Lung (tissue), 12 donors: ENCODE data around the gene ISX. TPM values are rescaled to one million over a fixed set of nuclear protein-coding genes. Genes with fewer than 3 reads are reported as not detected.

ENCODE experiments used
- ATAC-seq: fragments of 200-7000 bp; cut with Tn5 transposase; one replicate; pipeline ENCODE4 v1.9.1; 2020; ENCODE audit warnings: moderate number of reproducible peaks; ENCODE audit not compliant: insufficient read depth, low FRiP score
- DNase-seq, 3 donors: peaks; one replicate each; pipeline ENCODE4 v3.0.0-alpha.2; 2013 to 2017
- H3K27ac ChIP-seq, 2 donors: one replicate each; pipeline ENCODE4 v1.5.1; 2013; ENCODE audit warnings: mild to moderate bottlenecking in 2 of 2, moderate library complexity in 2 of 2, control low read depth in 1 of 2, inconsistent platforms in 1 of 2, low read depth in 1 of 2, low read length in 1 of 2
- H3K27me3 ChIP-seq, 3 donors: one replicate each; pipeline ENCODE4 v1.5.1; 2013; ENCODE audit warnings: low read length in 2 of 3; ENCODE audit not compliant: control insufficient read depth in 3 of 3, insufficient read depth in 3 of 3
- H3K36me3 ChIP-seq, 4 donors: one replicate each; pipeline ENCODE4 v1.5.1; 2013; ENCODE audit warnings: low read length in 4 of 4, mild to moderate bottlenecking in 1 of 4, moderate library complexity in 1 of 4; ENCODE audit not compliant: control insufficient read depth in 4 of 4, insufficient read depth in 4 of 4
- H3K4me1 ChIP-seq, 5 donors: one replicate each; pipeline ENCODE4 v1.5.1; 2013; ENCODE audit warnings: low read length in 5 of 5, mild to moderate bottlenecking in 2 of 5, moderate library complexity in 1 of 5; ENCODE audit not compliant: control insufficient read depth in 5 of 5, insufficient read depth in 5 of 5
- H3K4me3 ChIP-seq: one replicate; pipeline ENCODE4 v1.5.1; 2013; ENCODE audit warnings: mild to moderate bottlenecking, control low read depth, moderate library complexity
- H3K9ac ChIP-seq, 2 donors: one replicate each; pipeline ENCODE4 v1.5.1; 2013; ENCODE audit warnings: low read length in 2 of 2, control low read depth in 1 of 2; ENCODE audit not compliant: insufficient read depth in 1 of 2
- H3K9me3 ChIP-seq, 4 donors: one replicate each; pipeline ENCODE4 v1.5.1; 2013; ENCODE audit warnings: low read length in 3 of 4, mild to moderate bottlenecking in 1 of 4, moderate library complexity in 1 of 4; ENCODE audit not compliant: control insufficient read depth in 4 of 4, insufficient read depth in 3 of 4
- WGBS, 2 donors: extraction: QIAGEN DNeasy Blood & Tissue Kit; methylation state at CpG; one replicate each; pipeline ENCODE4 v1.1.7; 2013; 5-methylcytosine and 5-hydroxymethylcytosine counted together
- polyA plus RNA-seq, 2 donors: library from polyadenylated mRNA; stranded (reverse); fragments of 200-250 nt; gene quantifications; one replicate each; pipeline ENCODE4 v1.2.1, GENCODE V29; 2013
- total RNA-seq, 2 donors: library from RNA; depleted of rRNA in 1 of 2; stranded (reverse); fragments of >200 nt in 1 of 2; gene quantifications; one replicate each; pipeline ENCODE4 v1.2.1, GENCODE V29; 2014 to 2021
- TF ChIP-seq, protein P1 (sequence below): IDR thresholded peaks from 2 replicates; pipeline ENCODE4 v1.5.1; 2012; ENCODE audit warnings: mild to moderate bottlenecking; ENCODE audit errors: control extremely low read depth, extremely low read depth
- donor health status: control.
- donor health status: control.
- donor health status: Bipolar disorder and iron deficiency.
- donor health status: healthy.
- donor health status: DM: yes; HTN: yes; CAD: no.

Gene ISX
- total and polyA plus RNA-seq, 4 donors, result not detected

DNA sequence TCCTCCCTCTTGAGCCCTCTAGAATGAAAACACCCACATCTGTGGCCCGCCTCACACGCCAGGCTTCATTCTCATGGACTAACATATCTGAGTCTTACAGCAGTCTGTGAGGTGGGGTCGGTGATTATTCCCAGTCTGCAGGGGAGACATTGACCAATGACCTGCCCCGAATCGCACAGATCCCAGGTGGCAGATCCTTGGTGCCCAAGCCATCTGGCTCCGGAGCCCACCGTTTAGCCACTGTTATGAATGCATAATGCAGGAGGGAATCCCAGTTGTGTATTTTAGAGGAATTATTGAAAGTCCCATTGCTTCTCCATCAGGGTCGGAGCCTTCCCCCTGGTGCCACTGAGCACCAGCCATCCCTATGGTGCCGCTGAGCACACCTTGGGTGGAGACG lies 47.4 kb downstream of the ISX start:
- no peak for DNase-seq
- no peaks in the 10 kb centered on the region for H3K36me3 ChIP-seq
- TF ChIP-seq, protein P1, sequence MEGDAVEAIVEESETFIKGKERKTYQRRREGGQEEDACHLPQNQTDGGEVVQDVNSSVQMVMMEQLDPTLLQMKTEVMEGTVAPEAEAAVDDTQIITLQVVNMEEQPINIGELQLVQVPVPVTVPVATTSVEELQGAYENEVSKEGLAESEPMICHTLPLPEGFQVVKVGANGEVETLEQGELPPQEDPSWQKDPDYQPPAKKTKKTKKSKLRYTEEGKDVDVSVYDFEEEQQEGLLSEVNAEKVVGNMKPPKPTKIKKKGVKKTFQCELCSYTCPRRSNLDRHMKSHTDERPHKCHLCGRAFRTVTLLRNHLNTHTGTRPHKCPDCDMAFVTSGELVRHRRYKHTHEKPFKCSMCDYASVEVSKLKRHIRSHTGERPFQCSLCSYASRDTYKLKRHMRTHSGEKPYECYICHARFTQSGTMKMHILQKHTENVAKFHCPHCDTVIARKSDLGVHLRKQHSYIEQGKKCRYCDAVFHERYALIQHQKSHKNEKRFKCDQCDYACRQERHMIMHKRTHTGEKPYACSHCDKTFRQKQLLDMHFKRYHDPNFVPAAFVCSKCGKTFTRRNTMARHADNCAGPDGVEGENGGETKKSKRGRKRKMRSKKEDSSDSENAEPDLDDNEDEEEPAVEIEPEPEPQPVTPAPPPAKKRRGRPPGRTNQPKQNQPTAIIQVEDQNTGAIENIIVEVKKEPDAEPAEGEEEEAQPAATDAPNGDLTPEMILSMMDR, result no peak
- H3K4me3 ChIP-seq, result no peak overlapping the region
- no peak overlapping the region for H3K27ac ChIP-seq
- WGBS, 2 donors, result 90 to 94% methylated on average over 10 of the region's 10 CpGs
- no peak overlapping the region for H3K9ac ChIP-seq
- H3K4me1 ChIP-seq, result no peaks in the 10 kb centered on the region
- H3K27me3 ChIP-seq, result no peaks in the 10 kb centered on the region
- ATAC-seq, result no peak
- peaks cover 0 to 3% (median 0%) of the 10 kb centered on the region in 4 donors for H3K9me3 ChIP-seq

- Histone ChIP-seq H3K4me3 (no peak overlapping the region), H3K27ac (no peak overlapping the region), H3K9ac (no peak overlapping the region), H3K27me3 (no peaks in the 10 kb centered on the region), H3K4me1 (no peaks in the 10 kb centered on the region), H3K9me3 (no peaks in the 10 kb centered on the region), H3K36me3 (no peaks in the 10 kb centered on the region)
- WGBS, 2 donors, result 80 to 82% methylated on average over 14 of the region's 14 CpGs
- DNase-seq (no peak), ATAC-seq (no peak)
- TF ChIP-seq, protein P1, result no peak
Observed at GRCh38 chr22:35114131-35114980, 48.4 kb downstream of the ISX start.

- Histone ChIP-seq H3K4me1 (no peaks in the 10 kb centered on the region), H3K9ac (no peak overlapping the region), H3K4me3 (no peak overlapping the region), H3K27me3 (no peaks in the 10 kb centered on the region), H3K9me3 (no peaks in the 10 kb centered on the region), H3K36me3 (no peaks in the 10 kb centered on the region), H3K27ac (no peak overlapping the region)
- DNase-seq, result no peak
- ATAC-seq, result no peak
- TF ChIP-seq, protein P1, result no peak
- WGBS, 2 donors, result 72 to 93% methylated on average over 3 of the region's 3 CpGs
Observed at GRCh38 chr22:35115515-35115914, 49.6 kb downstream of the ISX start.

- no peaks in the 10 kb centered on the region for H3K9me3 ChIP-seq
- no peak for ATAC-seq
- no peaks in the 10 kb centered on the region for H3K27me3 ChIP-seq
- WGBS, 2 donors, result 73 to 84% methylated on average over 7 of the region's 7 CpGs
- H3K4me1 ChIP-seq, result no peaks in the 10 kb centered on the region
- TF ChIP-seq, protein P1, result no peak
- no peak overlapping the region for H3K27ac ChIP-seq
- no peaks in the 10 kb centered on the region for H3K36me3 ChIP-seq
- H3K4me3 ChIP-seq, result no peak overlapping the region
- H3K9ac ChIP-seq, result no peak overlapping the region
- DNase-seq, result no peak
Observed at GRCh38 chr22:35116269-35116668, 50.3 kb downstream of the ISX start.
